Muscle of leg (tissue), 11 donors: ENCODE data around the gene OTUB1. TPM values are rescaled to one million over a fixed set of nuclear protein-coding genes. Genes with fewer than 3 reads are reported as not detected.
"Not testable (repeated sequence)": the region's sequence is repeated elsewhere in the genome, so short reads cannot be mapped to it uniquely, and the experiment has no call there.

Experiments used
- DNase-seq: peaks from one replicate; pipeline ENCODE4 v3.0.0; 2013
- H3K27ac ChIP-seq: one replicate; pipeline ENCODE4 v1.5.1; 2013; ENCODE audit warnings: mild to moderate bottlenecking, low read length, control low read depth
- H3K27me3 ChIP-seq: one replicate; pipeline ENCODE4 v1.6.1; 2013; ENCODE audit warnings: low read length; ENCODE audit not compliant: control insufficient read depth, insufficient read depth
- H3K36me3 ChIP-seq: one replicate; pipeline ENCODE4 v1.6.1; 2013; ENCODE audit warnings: low read length; ENCODE audit not compliant: control insufficient read depth, insufficient read depth
- H3K4me1 ChIP-seq: one replicate; pipeline ENCODE4 v1.6.1; 2013; ENCODE audit warnings: low read length; ENCODE audit not compliant: control insufficient read depth, insufficient read depth
- H3K4me3 ChIP-seq: one replicate; pipeline ENCODE4 v1.5.1; 2013; ENCODE audit warnings: low read length, control low read depth
- H3K9me3 ChIP-seq: replicated peaks from 2 replicates; pipeline ENCODE4 v1.6.1; 2013; ENCODE audit warnings: low read depth, low read length; ENCODE audit not compliant: control insufficient read depth
- WGBS: methylation state at CpG from one replicate; pipeline ENCODE4 v1.1.5; 2013; ENCODE audit warnings: missing lambda C conversion rate; ENCODE audit not compliant: insufficient coverage; 5-methylcytosine and 5-hydroxymethylcytosine counted together
- polyA plus RNA-seq, 8 donors: library from polyadenylated mRNA; unstranded; fragments of 120-200 nt; gene quantifications; one replicate each; pipeline versions ENCODE4 v1.2.1 to v1.2.3, GENCODE V29; 2013; ENCODE audit warnings: inconsistent platforms in 1 of 8, low replicate concordance in 1 of 8; ENCODE audit not compliant: insufficient read length in 8 of 8, insufficient read depth in 1 of 8
- total RNA-seq: library from RNA; stranded (reverse); fragments of 120-200 nt; gene quantifications from one replicate; pipeline ENCODE4 v1.2.4, GENCODE V29; 2013

The OTUB1 gene
- total and polyA plus RNA-seq, 9 donors: 19.9 to 61.9 (median 54.8) TPM

GRCh38 chr11:63973912-63974258 is 12.4 kb upstream of the OTUB1 start:
- 72% methylated on average over 14 of the region's 18 CpGs for WGBS
- peaks cover 23% of the 10 kb centered on the region for H3K36me3 ChIP-seq
- not testable (repeated sequence) for H3K4me3 ChIP-seq, H3K27me3 ChIP-seq, H3K9me3 ChIP-seq, DNase-seq
- H3K27ac ChIP-seq: peak overlapping the region; percentile 93
- H3K4me1 ChIP-seq: peaks cover 19% of the 10 kb centered on the region

GRCh38 chr11:63974259-63975143 is 11.7 kb upstream of the OTUB1 start, which contains the start of gene COX8A:
Gene COX8A, plus strand, starts transcription at chr11:63974620. Its CDS starts 61 bp downstream, at chr11:63974681.
- WGBS: under 1% methylated on average over 62 of the region's 67 CpGs
- no peaks in the 10 kb centered on the region for H3K9me3 ChIP-seq
- H3K27ac ChIP-seq: peak within 1 kb of the TSS; percentile 93
- peaks cover 26% of the 10 kb centered on the region for H3K36me3 ChIP-seq
- peak within 1 kb of the TSS; percentile 99 for H3K4me3 ChIP-seq
- H3K27me3 ChIP-seq: no peaks in the 10 kb centered on the region
- peaks cover 19% of the 10 kb centered on the region for H3K4me1 ChIP-seq
- DNase-seq: peak; percentile 100

GRCh38 chr11:63978551-63979239 is 7.5 kb upstream of the OTUB1 start:
- peaks cover 34% of the 10 kb centered on the region for H3K36me3 ChIP-seq
- H3K9me3 ChIP-seq: no peaks in the 10 kb centered on the region
- DNase-seq: no peak
- no peak overlapping the region for H3K27ac ChIP-seq
- peaks cover 22% of the 10 kb centered on the region for H3K4me1 ChIP-seq
- 67% methylated on average over 9 of the region's 10 CpGs for WGBS
- no peaks in the 10 kb centered on the region for H3K27me3 ChIP-seq
- no peak overlapping the region for H3K4me3 ChIP-seq

- no peaks in the 10 kb centered on the region for H3K9me3 ChIP-seq
- H3K36me3 ChIP-seq: peaks cover 34% of the 10 kb centered on the region
- H3K27me3 ChIP-seq: no peaks in the 10 kb centered on the region
- 79% methylated on average over 5 of the region's 5 CpGs for WGBS
- H3K4me3 ChIP-seq: no peak overlapping the region
- DNase-seq: no peak
- peaks cover 19% of the 10 kb centered on the region for H3K4me1 ChIP-seq
- no peak overlapping the region for H3K27ac ChIP-seq
Observed at GRCh38 chr11:63979426-63979825, 6.8 kb upstream of the OTUB1 start.

GRCh38 chr11:63985812-63986155 is 454 bp upstream of the OTUB1 start:
- WGBS: 0% methylated on average over 13 of the region's 18 CpGs
- peak overlapping the region; percentile 74 for H3K4me3 ChIP-seq
- no peaks in the 10 kb centered on the region for H3K27me3 ChIP-seq
- H3K27ac ChIP-seq: peak overlapping the region; percentile 91
- H3K4me1 ChIP-seq: peaks cover 21% of the 10 kb centered on the region
- H3K36me3 ChIP-seq: peaks cover 29% of the 10 kb centered on the region
- H3K9me3 ChIP-seq: no peaks in the 10 kb centered on the region
- DNase-seq: peak; percentile 35

- peaks cover 32% of the 10 kb centered on the region for H3K36me3 ChIP-seq
- H3K27ac ChIP-seq: peak overlapping the region; percentile 91
- H3K4me1 ChIP-seq: peaks cover 21% of the 10 kb centered on the region
- H3K9me3 ChIP-seq: no peaks in the 10 kb centered on the region
- no peak for DNase-seq
- 27% methylated on average over 18 of the region's 25 CpGs for WGBS
- H3K4me3 ChIP-seq: peak overlapping the region; percentile 74
- no peaks in the 10 kb centered on the region for H3K27me3 ChIP-seq
Observed at GRCh38 chr11:63986932-63987513, 785 bp downstream of the OTUB1 start.

GRCh38 chr11:63991558-63991957 is 5.3 kb downstream of the OTUB1 start:
- peaks cover 11% of the 10 kb centered on the region for H3K4me1 ChIP-seq
- H3K27ac ChIP-seq: no peak overlapping the region
- no peaks in the 10 kb centered on the region for H3K9me3 ChIP-seq
- H3K4me3 ChIP-seq: no peak overlapping the region
- H3K36me3 ChIP-seq: peaks cover 54% of the 10 kb centered on the region
- WGBS: 88% methylated on average over 10 of the region's 10 CpGs
- no peaks in the 10 kb centered on the region for H3K27me3 ChIP-seq
- DNase-seq: no peak

GRCh38 chr11:63993100-63993499 is 6.9 kb downstream of the OTUB1 start:
- Histone ChIP-seq H3K4me1 (no peaks in the 10 kb centered on the region), H3K27me3 (no peaks in the 10 kb centered on the region), H3K4me3 (no peak overlapping the region), H3K27ac (no peak overlapping the region), H3K36me3 (peaks cover 69% of the 10 kb centered on the region), H3K9me3 (no peaks in the 10 kb centered on the region)
- WGBS: 85% methylated on average over 4 of the region's 5 CpGs
- DNase-seq: no peak

GRCh38 chr11:63993993-63994392 is 7.8 kb downstream of the OTUB1 start:
- H3K36me3 ChIP-seq: peaks cover 66% of the 10 kb centered on the region
- 83% methylated on average over 3 of the region's 6 CpGs for WGBS
- no peaks in the 10 kb centered on the region for H3K27me3 ChIP-seq
- H3K4me1 ChIP-seq: peaks cover 2% of the 10 kb centered on the region
- no peak overlapping the region for H3K4me3 ChIP-seq
- no peaks in the 10 kb centered on the region for H3K9me3 ChIP-seq
- DNase-seq: no peak
- no peak overlapping the region for H3K27ac ChIP-seq

- Histone ChIP-seq H3K36me3 (peaks cover 45% of the 10 kb centered on the region), H3K4me1 (peaks cover 25% of the 10 kb centered on the region), H3K27me3 (peaks cover 6% of the 10 kb centered on the region), H3K27ac (no peak overlapping the region), H3K4me3 (no peak overlapping the region), H3K9me3 (no peaks in the 10 kb centered on the region)
- DNase-seq: no peak
- 82% methylated on average over 16 of the region's 18 CpGs for WGBS
Observed at GRCh38 chr11:63996512-63996911, 10.3 kb downstream of the OTUB1 start.
